SK-N-SH treated with all-trans-retinoic acid at 6 μM for 48 hours (cell line): ENCODE results near the gene PNPLA3.

ENCODE experiments used
- ATAC-seq: fragments of 200-7000 bp; cut with Tn5 transposase; 3 replicates; pipeline ENCODE4 v1.9.1; 2020; ENCODE audit warnings: mild to moderate bottlenecking, moderate library complexity
- ARNTL ChIP-seq: fragments of 450-650 bp; formaldehyde crosslinking; IDR thresholded peaks from 2 replicates; pipeline ENCODE4 v1.5.0; 2020; ENCODE audit warnings: low read depth, mild to moderate bottlenecking, moderate library complexity, borderline replicate concordance
- BACH2 ChIP-seq: fragments of 250-450 bp; sonication (Bioruptor Pico); IDR thresholded peaks from 2 replicates; pipeline ENCODE4 v1.9.0; 2021; ENCODE audit warnings: mild to moderate bottlenecking, borderline replicate concordance
- CREB5 ChIP-seq: fragments of 250-450 bp; sonication (Bioruptor Pico); IDR thresholded peaks from 2 replicates; pipeline ENCODE4 v1.5.1; 2020; ENCODE audit warnings: low read depth, mild to moderate bottlenecking, moderate library complexity
- ESRRG ChIP-seq: fragments of 250-450 bp; sonication (Bioruptor Pico); IDR thresholded peaks from 2 replicates; pipeline ENCODE4 v1.6.1; 2021; ENCODE audit warnings: mild to moderate bottlenecking
- GLIS3 ChIP-seq: fragments of 250-450 bp; sonication (Bioruptor Pico); IDR thresholded peaks from 2 replicates; pipeline ENCODE4 v1.5.0; 2020; ENCODE audit warnings: mild to moderate bottlenecking, moderate library complexity
- ISL1 ChIP-seq: fragments of 250-450 bp; sonication (Bioruptor Pico); IDR thresholded peaks from 2 replicates; pipeline ENCODE4 v2.1.2; 2022; ENCODE audit warnings: mild to moderate bottlenecking, moderate library complexity
- OSR1 ChIP-seq: fragments of 250-450 bp; sonication (Bioruptor Pico); IDR thresholded peaks from 2 replicates; pipeline ENCODE4 v1.8.0; 2022; ENCODE audit warnings: moderate library complexity, mild to moderate bottlenecking, inconsistent platforms
- PATZ1 ChIP-seq: fragments of 250-450 bp; sonication (Bioruptor Pico); IDR thresholded peaks from 2 replicates; pipeline ENCODE4 v1.8.0; 2020; ENCODE audit warnings: mild to moderate bottlenecking, moderate library complexity, borderline replicate concordance
- PPARA ChIP-seq: fragments of 250-450 bp; sonication (Bioruptor Pico); IDR thresholded peaks from 2 replicates; pipeline ENCODE4 v1.5.0; 2020; ENCODE audit warnings: mild to moderate bottlenecking, borderline replicate concordance
- RARB ChIP-seq: fragments of 250-450 bp; sonication (Bioruptor Pico); IDR thresholded peaks from 2 replicates; pipeline ENCODE4 v1.8.0; 2021; ENCODE audit warnings: mild to moderate bottlenecking, moderate library complexity
- SNAI2 ChIP-seq: fragments of 250-450 bp; sonication (Bioruptor Pico); IDR thresholded peaks from 2 replicates; pipeline ENCODE4 v1.5.0; 2020; ENCODE audit warnings: mild to moderate bottlenecking, moderate library complexity
- TCF4 ChIP-seq: fragments of 250-450 bp; sonication (Bioruptor Pico); IDR thresholded peaks from 2 replicates; pipeline ENCODE4 v1.8.0; 2021; ENCODE audit warnings: mild to moderate bottlenecking, moderate library complexity, borderline replicate concordance
- TOX ChIP-seq: fragments of 250-450 bp; sonication (Bioruptor Pico); IDR thresholded peaks from 2 replicates; pipeline ENCODE4 v1.8.0; 2021; ENCODE audit warnings: mild to moderate bottlenecking, moderate library complexity, borderline replicate concordance
- TSHZ2 ChIP-seq: fragments of 250-450 bp; sonication (Bioruptor Pico); IDR thresholded peaks from 2 replicates; pipeline ENCODE4 v1.5.0; 2020; ENCODE audit warnings: mild to moderate bottlenecking, moderate library complexity
- ZFP3 ChIP-seq: fragments of 250-450 bp; sonication (Bioruptor Pico); IDR thresholded peaks from 2 replicates; pipeline ENCODE4 v1.5.0; 2020; ENCODE audit warnings: mild to moderate bottlenecking, moderate library complexity
- ZFP30 ChIP-seq: fragments of 450-650 bp; formaldehyde crosslinking; IDR thresholded peaks from 2 replicates; pipeline ENCODE4 v1.5.0; 2022; ENCODE audit warnings: mild to moderate bottlenecking, moderate library complexity
- ZNF70 ChIP-seq: fragments of 450-650 bp; formaldehyde crosslinking; IDR thresholded peaks from 2 replicates; pipeline ENCODE4 v1.5.0; 2020; ENCODE audit warnings: mild to moderate bottlenecking, moderate library complexity
- TF ChIP-seq, protein P1 (sequence below): fragments of 250-450 bp; sonication (Bioruptor Pico); IDR thresholded peaks from 2 replicates; pipeline ENCODE4 v1.5.1; 2021; ENCODE audit warnings: mild to moderate bottlenecking, moderate library complexity
- TF ChIP-seq, protein P2 (sequence below): fragments of 250-450 bp; sonication (Bioruptor Pico); IDR thresholded peaks from 2 replicates; pipeline ENCODE4 v1.8.0; 2021; ENCODE audit warnings: low read depth, mild to moderate bottlenecking, moderate library complexity, borderline replicate concordance

Gene PNPLA3

DNA sequence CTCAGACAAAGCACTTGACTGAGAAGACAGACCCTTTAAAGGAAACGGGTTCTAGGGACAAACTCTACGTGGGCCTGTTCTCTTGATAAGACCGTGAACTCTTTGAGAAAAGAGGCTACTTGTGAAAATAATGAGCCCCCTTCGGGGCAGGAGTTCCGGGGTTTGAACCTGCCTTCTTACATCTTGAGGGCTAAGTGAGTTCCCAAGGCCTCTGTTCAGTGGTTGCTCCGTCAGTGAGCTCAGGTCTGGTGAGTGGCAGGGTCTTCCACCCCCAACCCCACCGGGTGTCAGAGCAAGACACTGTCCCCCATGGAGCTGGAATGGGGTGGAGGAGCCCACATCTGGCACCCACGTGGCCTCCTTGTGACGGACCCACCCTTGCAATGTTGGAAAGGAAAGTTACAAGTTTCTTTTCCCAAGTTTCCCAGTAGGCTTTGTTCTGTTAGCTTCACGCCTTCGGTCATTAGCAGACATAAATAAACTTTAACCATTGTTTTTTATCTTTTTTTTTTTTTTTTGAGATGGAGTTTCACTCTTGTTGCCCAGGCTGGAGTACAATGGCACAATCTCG is 25.3 kb downstream of the PNPLA3 start:
- TF ChIP-seq, protein P1, sequence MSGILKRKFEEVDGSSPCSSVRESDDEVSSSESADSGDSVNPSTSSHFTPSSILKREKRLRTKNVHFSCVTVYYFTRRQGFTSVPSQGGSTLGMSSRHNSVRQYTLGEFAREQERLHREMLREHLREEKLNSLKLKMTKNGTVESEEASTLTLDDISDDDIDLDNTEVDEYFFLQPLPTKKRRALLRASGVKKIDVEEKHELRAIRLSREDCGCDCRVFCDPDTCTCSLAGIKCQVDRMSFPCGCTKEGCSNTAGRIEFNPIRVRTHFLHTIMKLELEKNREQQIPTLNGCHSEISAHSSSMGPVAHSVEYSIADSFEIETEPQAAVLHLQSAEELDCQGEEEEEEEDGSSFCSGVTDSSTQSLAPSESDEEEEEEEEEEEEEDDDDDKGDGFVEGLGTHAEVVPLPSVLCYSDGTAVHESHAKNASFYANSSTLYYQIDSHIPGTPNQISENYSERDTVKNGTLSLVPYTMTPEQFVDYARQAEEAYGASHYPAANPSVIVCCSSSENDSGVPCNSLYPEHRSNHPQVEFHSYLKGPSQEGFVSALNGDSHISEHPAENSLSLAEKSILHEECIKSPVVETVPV: no peak
- TF ChIP-seq ARNTL (CRISPR knock-in tag) (no peak), TOX (CRISPR knock-in tag) (no peak), GLIS3 (CRISPR knock-in tag) (no peak), PPARA (no peak), ZNF70 (CRISPR knock-in tag) (no peak), TSHZ2 (CRISPR knock-in tag) (no peak)
- TF ChIP-seq, protein P2, sequence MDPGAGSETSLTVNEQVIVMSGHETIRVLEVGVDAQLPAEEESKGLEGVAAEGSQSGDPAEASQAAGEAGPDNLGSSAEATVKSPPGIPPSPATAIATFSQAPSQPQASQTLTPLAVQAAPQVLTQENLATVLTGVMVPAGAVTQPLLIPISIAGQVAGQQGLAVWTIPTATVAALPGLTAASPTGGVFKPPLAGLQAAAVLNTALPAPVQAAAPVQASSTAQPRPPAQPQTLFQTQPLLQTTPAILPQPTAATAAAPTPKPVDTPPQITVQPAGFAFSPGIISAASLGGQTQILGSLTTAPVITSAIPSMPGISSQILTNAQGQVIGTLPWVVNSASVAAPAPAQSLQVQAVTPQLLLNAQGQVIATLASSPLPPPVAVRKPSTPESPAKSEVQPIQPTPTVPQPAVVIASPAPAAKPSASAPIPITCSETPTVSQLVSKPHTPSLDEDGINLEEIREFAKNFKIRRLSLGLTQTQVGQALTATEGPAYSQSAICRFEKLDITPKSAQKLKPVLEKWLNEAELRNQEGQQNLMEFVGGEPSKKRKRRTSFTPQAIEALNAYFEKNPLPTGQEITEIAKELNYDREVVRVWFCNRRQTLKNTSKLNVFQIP (CRISPR knock-in tag): no peak
- ATAC-seq: no peak

GRCh38 chr22:43951391-43951790 is 27.8 kb downstream of the PNPLA3 start:
- no peak for ATAC-seq

DNA sequence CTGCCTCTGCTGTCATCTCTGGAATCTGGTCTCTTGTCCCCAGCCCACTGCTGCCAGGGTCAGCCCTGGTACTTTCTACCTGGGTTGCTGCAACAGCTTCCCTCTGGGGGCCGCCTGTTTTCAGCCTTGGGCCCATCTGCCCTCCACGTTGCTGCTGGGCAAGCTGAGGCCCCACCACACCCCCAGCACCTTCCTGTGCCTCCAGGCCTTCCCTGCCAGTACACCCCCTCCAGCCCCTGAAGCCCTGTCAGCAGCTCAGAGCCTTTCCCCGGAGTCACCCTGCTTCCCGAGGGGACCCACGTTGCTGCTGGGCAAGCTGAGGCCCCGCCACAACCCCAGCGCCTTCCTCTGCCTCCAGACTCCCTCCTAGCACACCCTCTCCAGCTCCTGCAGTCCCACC is 28.4 kb downstream of the PNPLA3 start:
- no peak for TF ChIP-seq GLIS3 (CRISPR knock-in tag)
- no peak for ATAC-seq

More at GRCh38 chr22:43951391-43951790, 27.8 kb downstream of the PNPLA3 start:
- TF ChIP-seq ZFP30 (CRISPR knock-in tag) (no peak), ESRRG (CRISPR knock-in tag) (no peak), ZFP3 (CRISPR knock-in tag) (no peak), BACH2 (CRISPR knock-in tag) (no peak), PATZ1 (CRISPR knock-in tag) (no peak), TCF4 (no peak)
- TF ChIP-seq, protein P2 (CRISPR knock-in tag): no peak

DNA sequence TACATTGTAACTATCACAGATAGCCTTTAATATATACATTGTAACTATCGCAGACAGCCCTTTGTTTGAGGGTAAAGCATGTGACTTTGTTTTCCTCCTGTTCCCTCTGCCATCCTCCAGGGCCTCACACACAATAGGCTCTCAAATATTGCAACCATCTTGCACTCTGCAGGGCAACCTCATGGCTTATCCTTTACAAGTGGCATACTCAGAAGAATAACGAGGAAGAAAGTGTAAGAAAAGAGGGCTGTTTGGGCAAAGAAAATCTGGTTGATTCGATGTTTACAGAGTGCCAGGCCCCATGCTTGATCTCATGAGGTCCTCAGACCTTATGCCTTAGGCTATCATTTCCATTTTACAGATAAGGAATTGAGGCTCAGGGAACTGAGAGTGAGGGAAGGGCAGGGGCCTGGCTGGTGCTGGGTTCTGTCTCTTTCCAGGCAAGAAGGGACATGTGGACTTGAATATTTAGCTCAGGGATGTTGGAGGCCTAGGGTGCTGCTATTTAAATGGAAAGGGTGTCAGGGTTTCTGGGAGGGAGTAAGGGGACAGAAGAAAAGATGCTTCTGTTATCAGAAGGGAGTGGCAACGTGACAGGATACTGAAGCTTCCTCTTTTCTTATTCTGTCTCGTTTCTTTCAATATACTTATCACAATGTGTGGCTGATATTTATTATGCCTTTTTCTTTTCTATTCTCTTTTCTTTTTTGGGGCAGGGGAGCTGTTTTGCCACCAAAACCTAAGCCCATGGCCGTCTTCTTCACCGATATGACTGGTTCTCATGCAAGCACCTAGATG is 30.6 kb downstream of the PNPLA3 start:
- ATAC-seq: no peak
- TF ChIP-seq ZNF70 (CRISPR knock-in tag) (no peak), SNAI2 (CRISPR knock-in tag) (no peak), ZFP30 (CRISPR knock-in tag) (no peak), ARNTL (CRISPR knock-in tag) (no peak), RARB (CRISPR knock-in tag) (no peak), BACH2 (CRISPR knock-in tag) (no peak), OSR1 (no peak), PPARA (no peak), TOX (CRISPR knock-in tag) (no peak), ZFP3 (CRISPR knock-in tag) (no peak), ISL1 (CRISPR knock-in tag) (no peak), CREB5 (CRISPR knock-in tag) (no peak)
- TF ChIP-seq, protein P2 (CRISPR knock-in tag): no peak
- TF ChIP-seq, protein P1: no peak
